HL-60 (cell line): Measurements from ENCODE around the gene SSBP1.

Experiments used
- DNase-seq, 2 experiments: peaks; one replicate each; pipeline ENCODE4 v3.0.0-alpha.2; 2010 to 2020; ENCODE audit warnings: low read depth in 1 of 2, low spot score in 1 of 2
- H3K27ac ChIP-seq: fragments of 250-450 bp; sonication (Bioruptor Pico); replicated peaks from 2 replicates; pipeline ENCODE4 v1.5.1; 2020; ENCODE audit warnings: mild to moderate bottlenecking, moderate library complexity
- H3K27me3 ChIP-seq: fragments of 250-450 bp; sonication (Bioruptor Pico); 2 replicates; pipeline ENCODE4 v1.5.1; 2021; ENCODE audit warnings: mild to moderate bottlenecking, moderate library complexity; ENCODE audit not compliant: insufficient read depth, poor library complexity, severe bottlenecking
- H3K4me3 ChIP-seq: replicated peaks from 2 replicates; pipeline ENCODE4 v1.5.1; 2011; ENCODE audit warnings: mild to moderate bottlenecking, control low read depth, low read length; ENCODE audit not compliant: insufficient read depth
- CTCF ChIP-seq: IDR thresholded peaks from one replicate; pipeline ENCODE4 v1.5.1; 2011; ENCODE audit warnings: low read length, control low read depth, inconsistent platforms; ENCODE audit not compliant: insufficient read depth
- GABPA ChIP-seq: IDR thresholded peaks from 2 replicates; pipeline ENCODE4 v1.6.1; 2012; ENCODE audit warnings: low read depth
- POLR2AphosphoS5 ChIP-seq: IDR thresholded peaks from 2 replicates; pipeline ENCODE4 v1.6.1; 2012; ENCODE audit warnings: low read depth
- SPI1 ChIP-seq: IDR thresholded peaks from 2 replicates; pipeline ENCODE4 v1.6.1; 2012; ENCODE audit warnings: low read depth, mild to moderate bottlenecking, borderline replicate concordance
- TF ChIP-seq, protein P1 (sequence below): IDR thresholded peaks from 2 replicates; pipeline ENCODE4 v1.6.1; 2012; ENCODE audit warnings: low read depth; ENCODE audit not compliant: insufficient replicate concordance

The SSBP1 gene

GRCh38 chr7:141729020-141729419 lies 9.1 kb upstream of the SSBP1 start:
- H3K27me3 ChIP-seq = no peaks in the 10 kb centered on the region
- H3K27ac ChIP-seq = no peak overlapping the region
- no peak for DNase-seq
- TF ChIP-seq CTCF (no peak), SPI1 (no peak), POLR2AphosphoS5 (no peak), GABPA (no peak)
- TF ChIP-seq, protein P1, sequence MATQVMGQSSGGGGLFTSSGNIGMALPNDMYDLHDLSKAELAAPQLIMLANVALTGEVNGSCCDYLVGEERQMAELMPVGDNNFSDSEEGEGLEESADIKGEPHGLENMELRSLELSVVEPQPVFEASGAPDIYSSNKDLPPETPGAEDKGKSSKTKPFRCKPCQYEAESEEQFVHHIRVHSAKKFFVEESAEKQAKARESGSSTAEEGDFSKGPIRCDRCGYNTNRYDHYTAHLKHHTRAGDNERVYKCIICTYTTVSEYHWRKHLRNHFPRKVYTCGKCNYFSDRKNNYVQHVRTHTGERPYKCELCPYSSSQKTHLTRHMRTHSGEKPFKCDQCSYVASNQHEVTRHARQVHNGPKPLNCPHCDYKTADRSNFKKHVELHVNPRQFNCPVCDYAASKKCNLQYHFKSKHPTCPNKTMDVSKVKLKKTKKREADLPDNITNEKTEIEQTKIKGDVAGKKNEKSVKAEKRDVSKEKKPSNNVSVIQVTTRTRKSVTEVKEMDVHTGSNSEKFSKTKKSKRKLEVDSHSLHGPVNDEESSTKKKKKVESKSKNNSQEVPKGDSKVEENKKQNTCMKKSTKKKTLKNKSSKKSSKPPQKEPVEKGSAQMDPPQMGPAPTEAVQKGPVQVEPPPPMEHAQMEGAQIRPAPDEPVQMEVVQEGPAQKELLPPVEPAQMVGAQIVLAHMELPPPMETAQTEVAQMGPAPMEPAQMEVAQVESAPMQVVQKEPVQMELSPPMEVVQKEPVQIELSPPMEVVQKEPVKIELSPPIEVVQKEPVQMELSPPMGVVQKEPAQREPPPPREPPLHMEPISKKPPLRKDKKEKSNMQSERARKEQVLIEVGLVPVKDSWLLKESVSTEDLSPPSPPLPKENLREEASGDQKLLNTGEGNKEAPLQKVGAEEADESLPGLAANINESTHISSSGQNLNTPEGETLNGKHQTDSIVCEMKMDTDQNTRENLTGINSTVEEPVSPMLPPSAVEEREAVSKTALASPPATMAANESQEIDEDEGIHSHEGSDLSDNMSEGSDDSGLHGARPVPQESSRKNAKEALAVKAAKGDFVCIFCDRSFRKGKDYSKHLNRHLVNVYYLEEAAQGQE = no peak
- H3K4me3 ChIP-seq = no peak overlapping the region

DNA sequence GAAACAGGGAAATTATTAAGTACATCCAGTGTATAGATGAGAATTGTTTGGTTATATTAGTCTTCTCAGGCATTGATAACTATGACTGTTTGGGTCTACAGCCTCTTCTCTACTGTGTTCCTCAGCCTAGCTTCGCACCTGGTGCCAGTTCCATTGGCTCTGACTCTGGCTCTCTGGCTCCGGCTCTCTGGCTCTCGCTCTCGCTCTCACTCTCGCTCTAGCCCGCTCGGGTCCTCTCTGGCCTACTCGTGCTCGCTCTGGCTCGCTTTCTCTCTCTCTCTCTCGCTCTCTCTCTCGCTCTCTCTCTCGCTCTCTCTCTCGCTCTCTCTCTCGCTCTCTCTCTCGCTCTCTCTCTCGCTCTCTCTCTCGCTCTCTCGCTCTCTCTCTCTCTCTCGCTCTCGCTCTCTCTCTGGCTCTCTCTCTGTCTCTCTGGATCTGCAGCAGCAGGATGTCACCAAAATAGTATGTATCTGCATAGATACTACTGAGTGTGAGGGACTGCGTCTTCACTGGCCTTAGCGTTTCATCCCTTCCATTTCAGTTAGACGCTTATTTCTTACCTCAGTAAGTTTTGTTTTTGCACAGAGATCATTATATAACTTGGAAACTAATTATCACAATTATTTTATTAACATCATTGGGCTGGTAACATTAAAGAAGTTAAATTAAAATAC lies 6.5 kb upstream of the SSBP1 start:
- Histone ChIP-seq H3K27me3 (no peaks in the 10 kb centered on the region), H3K4me3 (no peak overlapping the region), H3K27ac (no peak overlapping the region)
- DNase-seq = no peak
- no peak for TF ChIP-seq POLR2AphosphoS5
- no peak for TF ChIP-seq CTCF
- no peak for TF ChIP-seq SPI1
- TF ChIP-seq, protein P1 = no peak
- no peak for TF ChIP-seq GABPA

GRCh38 chr7:141737118-141737835 lies 881 bp upstream of the SSBP1 start:
- Histone ChIP-seq H3K27ac (peak overlapping the region; percentile 84), H3K4me3 (peak overlapping the region; percentile 58), H3K27me3 (no peaks in the 10 kb centered on the region)
- peak; percentile 46 to 49 for DNase-seq
- no peak for TF ChIP-seq CTCF
- no peak for TF ChIP-seq POLR2AphosphoS5
- no peak for TF ChIP-seq GABPA
- TF ChIP-seq, protein P1 = no peak
- TF ChIP-seq SPI1 = no peak
